Fibroblast of pulmonary artery (primary cell): Measurements from ENCODE around the gene RIPOR3.

ENCODE experiments used
- DNase-seq: peaks from one replicate; pipeline ENCODE4 v3.0.0-alpha.2; 2010; ENCODE audit warnings: low read depth
- H3K4me3 ChIP-seq: replicated peaks from 2 replicates; pipeline ENCODE4 v1.5.1; 2011; ENCODE audit warnings: low read depth, mild to moderate bottlenecking, control low read depth, low read length, moderate library complexity
- CTCF ChIP-seq: IDR thresholded peaks from 2 replicates; pipeline ENCODE4 v1.5.1; 2011; ENCODE audit warnings: mild to moderate bottlenecking, control low read depth, low read length, inconsistent platforms; ENCODE audit errors: missing control alignments

The RIPOR3 gene

GRCh38 chr20:50537546-50538201, 153.7 kb downstream of the RIPOR3 start:
- no peak overlapping the region for H3K4me3 ChIP-seq
- no peak for DNase-seq
- no peak for TF ChIP-seq CTCF

- DNase-seq: no peak
- H3K4me3 ChIP-seq: no peak overlapping the region
- no peak for TF ChIP-seq CTCF
Measured at GRCh38 chr20:50536333-50536732, 155.0 kb downstream of the RIPOR3 start.
